Lung microvascular endothelial cell (primary cell): ENCODE results near the gene ARRB1. TPM values are rescaled to one million over a fixed set of nuclear protein-coding genes. Genes with fewer than 3 reads are reported as not detected.
"Not testable (repeated sequence)": the region's sequence is repeated elsewhere in the genome, so short reads cannot be mapped to it uniquely, and the experiment has no call there.

ENCODE experiments used
- DNase-seq, 2 donors: peaks; one replicate each; pipeline versions ENCODE4 v3.0.0 to v3.0.0-alpha.2; 2010; ENCODE audit warnings: low read depth in 2 of 2
- total RNA-seq: library from RNA; depleted of rRNA; stranded (reverse); fragments of >200 nt; gene quantifications from 2 replicates; pipeline ENCODE4 v1.2.1, GENCODE V29; 2014

Gene ARRB1
- total RNA-seq, 1 donor from 2014 or later: 191 TPM

GRCh38 chr11:75344186-75344585, 7.3 kb downstream of the ARRB1 start:
- DNase-seq: no peak

GRCh38 chr11:75342966-75343870, 8.2 kb downstream of the ARRB1 start:
- DNase-seq: no peak

- DNase-seq: no peak
These were observed 9.1 kb downstream of the ARRB1 start for GRCh38 chr11:75342231-75342918.

GRCh38 chr11:75341612-75342011, 9.8 kb downstream of the ARRB1 start:
- DNase-seq: no peak

GRCh38 chr11:75339685-75340409, 11.6 kb downstream of the ARRB1 start:
- DNase-seq: peak in 1 of 2 donors; percentile 64

GRCh38 chr11:75338516-75339208, 12.8 kb downstream of the ARRB1 start:
- DNase-seq: peak in 1 of 2 donors; percentile 67

GRCh38 chr11:75337195-75337654, 14.2 kb downstream of the ARRB1 start:
- DNase-seq: peak in 1 of 2 donors; percentile 69

GRCh38 chr11:75334976-75335375, 16.5 kb downstream of the ARRB1 start:
- DNase-seq: no peak

- DNase-seq: no peak
These were observed 17.0 kb downstream of the ARRB1 start for GRCh38 chr11:75334402-75334891.

GRCh38 chr11:75333807-75334140, 17.7 kb downstream of the ARRB1 start:
- DNase-seq: no peak

GRCh38 chr11:75333022-75333806, 18.2 kb downstream of the ARRB1 start:
- DNase-seq: no peak

GRCh38 chr11:75331761-75332160, 19.7 kb downstream of the ARRB1 start:
- not testable (repeated sequence) for DNase-seq

- not testable (repeated sequence) for DNase-seq
These were observed 20.2 kb downstream of the ARRB1 start for GRCh38 chr11:75331304-75331703.

- not testable (repeated sequence) for DNase-seq
These were observed 20.6 kb downstream of the ARRB1 start for GRCh38 chr11:75330886-75331285.

GRCh38 chr11:75330291-75330690, 21.2 kb downstream of the ARRB1 start:
- DNase-seq: no peak

GRCh38 chr11:75328426-75329277, 22.8 kb downstream of the ARRB1 start:
- DNase-seq: peak; percentile 79 to 81

- DNase-seq: no peak
These were observed 25.0 kb downstream of the ARRB1 start for GRCh38 chr11:75326439-75326810.

- DNase-seq: peak in 1 of 2 donors; percentile 96
These were observed 25.6 kb downstream of the ARRB1 start for GRCh38 chr11:75325713-75326438.

- no peak for DNase-seq
These were observed 26.7 kb downstream of the ARRB1 start for GRCh38 chr11:75324740-75325139.
